ENCODE data around the gene ODC1. TPM values are rescaled to one million over a fixed set of nuclear protein-coding genes. Genes with fewer than 3 reads are reported as not detected.
A peak's percentile ranks its signal among the peaks of the same experiment; 100 is the strongest.

Gene ODC1
- total and polyA plus RNA-seq, 8 donors, result 55.0 to 243 (median 214) TPM

DNA sequence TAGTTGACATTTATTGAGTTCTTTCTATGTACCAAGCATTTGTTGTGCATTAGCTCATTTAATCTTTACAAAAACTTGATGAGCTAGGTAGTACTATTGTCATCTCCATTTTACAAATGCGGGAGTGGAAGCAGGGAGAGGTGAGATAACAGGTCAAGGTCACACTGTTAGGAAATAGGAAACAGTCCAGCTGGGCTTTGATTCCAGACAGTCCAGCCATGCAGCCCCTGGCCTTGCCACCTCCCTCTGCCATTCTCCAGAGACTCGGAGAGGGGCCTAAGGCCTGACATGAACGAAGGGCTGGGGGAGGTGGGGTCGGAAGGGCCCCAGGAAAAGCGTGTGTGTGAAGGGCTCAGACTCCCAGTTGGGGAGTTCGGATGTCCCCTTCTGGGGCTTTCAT is 55.6 kb downstream of the ODC1 start:
- Histone ChIP-seq H3K27me3 (no peaks in the 10 kb centered on the region), H3K4me3 (no peak overlapping the region), H3K9me3 (no peaks in the 10 kb centered on the region), H3K4me1 (peaks cover 17 to 86% of the 10 kb centered on the region in 2 donors), H3K27ac (peak overlapping the region in 1 of 2 donors; percentile 45), H3K36me3 (no peaks in the 10 kb centered on the region)
- no peak for ATAC-seq
- DNase-seq, result no peak
- intact Hi-C loops (cut with DNase I), result no loop called here
- TF ChIP-seq, protein P1, sequence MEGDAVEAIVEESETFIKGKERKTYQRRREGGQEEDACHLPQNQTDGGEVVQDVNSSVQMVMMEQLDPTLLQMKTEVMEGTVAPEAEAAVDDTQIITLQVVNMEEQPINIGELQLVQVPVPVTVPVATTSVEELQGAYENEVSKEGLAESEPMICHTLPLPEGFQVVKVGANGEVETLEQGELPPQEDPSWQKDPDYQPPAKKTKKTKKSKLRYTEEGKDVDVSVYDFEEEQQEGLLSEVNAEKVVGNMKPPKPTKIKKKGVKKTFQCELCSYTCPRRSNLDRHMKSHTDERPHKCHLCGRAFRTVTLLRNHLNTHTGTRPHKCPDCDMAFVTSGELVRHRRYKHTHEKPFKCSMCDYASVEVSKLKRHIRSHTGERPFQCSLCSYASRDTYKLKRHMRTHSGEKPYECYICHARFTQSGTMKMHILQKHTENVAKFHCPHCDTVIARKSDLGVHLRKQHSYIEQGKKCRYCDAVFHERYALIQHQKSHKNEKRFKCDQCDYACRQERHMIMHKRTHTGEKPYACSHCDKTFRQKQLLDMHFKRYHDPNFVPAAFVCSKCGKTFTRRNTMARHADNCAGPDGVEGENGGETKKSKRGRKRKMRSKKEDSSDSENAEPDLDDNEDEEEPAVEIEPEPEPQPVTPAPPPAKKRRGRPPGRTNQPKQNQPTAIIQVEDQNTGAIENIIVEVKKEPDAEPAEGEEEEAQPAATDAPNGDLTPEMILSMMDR (IDR thresholded peaks at IDR 0.05), result no peak

DNA sequence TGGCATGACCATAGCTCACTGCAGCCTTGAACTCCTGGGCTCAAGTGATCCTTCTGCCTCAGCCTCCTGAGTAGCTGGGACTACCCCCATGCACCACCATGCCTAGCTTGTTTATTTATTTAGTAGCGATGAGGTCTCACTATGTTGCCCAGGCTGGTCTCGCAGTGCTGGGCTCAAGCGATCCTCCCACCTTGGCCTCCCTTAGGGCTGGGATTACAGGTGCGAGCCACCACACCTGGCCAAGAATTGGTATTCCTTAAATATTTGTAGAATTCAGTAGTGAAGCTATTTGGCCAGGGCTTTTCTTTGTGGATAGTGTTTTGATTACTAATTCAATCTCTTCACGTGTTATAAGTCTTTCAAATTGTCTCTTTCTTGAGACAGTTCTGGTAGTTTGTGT is 56.0 kb downstream of the ODC1 start:
- Histone ChIP-seq H3K9me3 (no peaks in the 10 kb centered on the region), H3K27me3 (no peaks in the 10 kb centered on the region), H3K27ac (no peak overlapping the region), H3K4me1 (peaks cover 19 to 86% of the 10 kb centered on the region in 2 donors), H3K4me3 (no peak overlapping the region), H3K36me3 (no peaks in the 10 kb centered on the region)
- no peak for ATAC-seq
- no peak for DNase-seq
- TF ChIP-seq, protein P1 (IDR thresholded peaks at IDR 0.05), result no peak
- intact Hi-C loops (cut with DNase I), result no loop called here

DNA sequence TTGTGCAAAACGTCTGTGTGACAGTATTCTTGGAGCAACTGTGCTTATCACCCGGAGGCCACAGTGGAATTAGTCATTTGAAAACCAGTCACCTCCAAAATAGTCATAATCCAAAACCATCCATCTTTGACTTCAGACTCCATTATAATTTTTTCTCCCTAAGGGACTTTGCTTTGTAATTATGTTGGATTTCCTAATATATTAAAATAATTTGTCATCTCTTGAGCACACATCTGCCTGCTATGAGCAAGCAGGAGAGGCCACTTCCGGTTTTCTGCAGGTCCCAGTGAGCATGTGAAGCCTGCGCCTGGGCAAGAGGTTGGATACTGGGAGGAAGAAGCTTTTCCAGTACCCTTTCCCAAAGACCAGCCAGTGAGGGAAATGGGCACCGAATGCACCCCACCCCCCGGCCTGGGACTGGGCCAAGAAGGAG is 57.7 kb downstream of the ODC1 start:
- H3K27me3 ChIP-seq, result no peaks in the 10 kb centered on the region
- H3K36me3 ChIP-seq, result no peaks in the 10 kb centered on the region
- H3K9me3 ChIP-seq, result no peaks in the 10 kb centered on the region
- no peak overlapping the region for H3K4me3 ChIP-seq
- intact Hi-C loops (cut with DNase I), result no loop called here
- TF ChIP-seq, protein P1 (IDR thresholded peaks at IDR 0.05), result no peak
- peaks cover 30 to 87% of the 10 kb centered on the region in 2 donors for H3K4me1 ChIP-seq
- no peak for DNase-seq
- ATAC-seq, result no peak
- peak overlapping the region in 1 of 2 donors; percentile 68 for H3K27ac ChIP-seq

Other genes starting within 250 kb of the ODC1 start
- 100 to 1,000 TPM; 107 to 108 TPM for gene HPCAL1, start 145.4 kb downstream of the ODC1 start, total RNA-seq
- 10 to 100 TPM; 58.1 to 84.3 (median 69.7) TPM for gene HPCAL1, start 145.4 kb downstream of the ODC1 start, polyA plus RNA-seq (ENCODE audit: insufficient read length in 6 of 6)
- 10 to 100 TPM; 16.9 to 23.3 TPM for gene NOL10, start 241.6 kb upstream of the ODC1 start, total RNA-seq
- 10 to 100 TPM; 23.5 to 28.7 (median 25.1) TPM for gene NOL10, start 241.6 kb upstream of the ODC1 start, polyA plus RNA-seq (ENCODE audit: insufficient read length in 6 of 6)